GM18502 (cell line): ENCODE measurements around the gene SERINC3.
"Not testable (repeated sequence)": the region's sequence is repeated elsewhere in the genome, so short reads cannot be mapped to it uniquely, and the experiment has no call there.

Experiments
- ATAC-seq: cut with Tn5 transposase; IDR thresholded peaks from one replicate; pipeline ENCODE4 v1.9.1; 2021; ENCODE audit warnings: mild to moderate bottlenecking; ENCODE audit not compliant: unreplicated experiment, poor library complexity

SERINC3 gene

GRCh38 chr20:44521484-44522481 is at the start of gene SERINC3:
Gene SERINC3 (minus strand): TSS chr20:44522070. CDS start chr20:44521951, 119 bp downstream.
- ATAC-seq: peak; percentile 97

- ATAC-seq: no peak
Observed at GRCh38 chr20:44571362-44571988, 49.6 kb upstream of the SERINC3 start.

- ATAC-seq: no peak
Observed at GRCh38 chr20:44570367-44570766, 48.5 kb upstream of the SERINC3 start.

- no peak for ATAC-seq
Observed at GRCh38 chr20:44566811-44567210, 44.9 kb upstream of the SERINC3 start.

GRCh38 chr20:44566018-44566417 is 44.1 kb upstream of the SERINC3 start:
- ATAC-seq: no peak

GRCh38 chr20:44561876-44562275 is 40.0 kb upstream of the SERINC3 start:
- ATAC-seq: no peak

GRCh38 chr20:44560818-44561217 is 38.9 kb upstream of the SERINC3 start:
- ATAC-seq: not testable (repeated sequence)

- ATAC-seq: no peak
Observed at GRCh38 chr20:44560229-44560628, 38.4 kb upstream of the SERINC3 start.

GRCh38 chr20:44559302-44559701 is 37.4 kb upstream of the SERINC3 start:
- no peak for ATAC-seq

GRCh38 chr20:44552950-44553908 is 31.4 kb upstream of the SERINC3 start:
- ATAC-seq: no peak

GRCh38 chr20:44552568-44552949 is 30.7 kb upstream of the SERINC3 start:
- ATAC-seq: no peak

GRCh38 chr20:44552050-44552449 is 30.2 kb upstream of the SERINC3 start:
- no peak for ATAC-seq

GRCh38 chr20:44549123-44549522 is 27.3 kb upstream of the SERINC3 start:
- ATAC-seq: no peak

GRCh38 chr20:44547419-44547818 is 25.5 kb upstream of the SERINC3 start:
- no peak for ATAC-seq

GRCh38 chr20:44544263-44544662 is 22.4 kb upstream of the SERINC3 start:
- no peak for ATAC-seq

- no peak for ATAC-seq
Observed at GRCh38 chr20:44543358-44543757, 21.5 kb upstream of the SERINC3 start.

- ATAC-seq: no peak
Observed at GRCh38 chr20:44542890-44543289, 21.0 kb upstream of the SERINC3 start.

- ATAC-seq: no peak
Observed at GRCh38 chr20:44541992-44542391, 20.1 kb upstream of the SERINC3 start.

- ATAC-seq: no peak
Observed at GRCh38 chr20:44540834-44541233, 19.0 kb upstream of the SERINC3 start.

GRCh38 chr20:44537993-44538392 is 16.1 kb upstream of the SERINC3 start:
- no peak for ATAC-seq
